ENCODE data around the gene FOXO1.

DNA sequence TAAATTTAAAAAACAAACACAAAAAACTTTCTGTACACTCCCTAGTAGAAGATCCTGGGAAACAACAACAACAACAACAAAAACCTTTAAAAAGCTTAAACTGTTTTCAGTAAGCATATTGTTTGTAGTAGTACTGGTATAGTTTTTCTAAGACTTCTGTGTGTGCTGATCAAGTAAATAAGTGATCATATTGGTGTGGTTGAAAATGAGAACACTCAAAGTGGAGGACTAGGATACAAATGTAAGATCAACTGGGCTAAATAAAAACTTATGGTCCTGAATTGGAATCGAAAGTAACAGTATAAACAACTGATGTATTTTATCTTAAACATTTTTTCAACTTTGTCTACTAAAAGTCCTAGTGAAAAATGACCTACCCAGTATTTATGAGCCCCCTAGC is 135.5 kb downstream of the FOXO1 start:
- TF ChIP-seq, protein P1, sequence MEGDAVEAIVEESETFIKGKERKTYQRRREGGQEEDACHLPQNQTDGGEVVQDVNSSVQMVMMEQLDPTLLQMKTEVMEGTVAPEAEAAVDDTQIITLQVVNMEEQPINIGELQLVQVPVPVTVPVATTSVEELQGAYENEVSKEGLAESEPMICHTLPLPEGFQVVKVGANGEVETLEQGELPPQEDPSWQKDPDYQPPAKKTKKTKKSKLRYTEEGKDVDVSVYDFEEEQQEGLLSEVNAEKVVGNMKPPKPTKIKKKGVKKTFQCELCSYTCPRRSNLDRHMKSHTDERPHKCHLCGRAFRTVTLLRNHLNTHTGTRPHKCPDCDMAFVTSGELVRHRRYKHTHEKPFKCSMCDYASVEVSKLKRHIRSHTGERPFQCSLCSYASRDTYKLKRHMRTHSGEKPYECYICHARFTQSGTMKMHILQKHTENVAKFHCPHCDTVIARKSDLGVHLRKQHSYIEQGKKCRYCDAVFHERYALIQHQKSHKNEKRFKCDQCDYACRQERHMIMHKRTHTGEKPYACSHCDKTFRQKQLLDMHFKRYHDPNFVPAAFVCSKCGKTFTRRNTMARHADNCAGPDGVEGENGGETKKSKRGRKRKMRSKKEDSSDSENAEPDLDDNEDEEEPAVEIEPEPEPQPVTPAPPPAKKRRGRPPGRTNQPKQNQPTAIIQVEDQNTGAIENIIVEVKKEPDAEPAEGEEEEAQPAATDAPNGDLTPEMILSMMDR (IDR thresholded peaks at IDR 0.05), result no peak
- no peak for TF ChIP-seq POLR2A (IDR thresholded peaks at IDR 0.05; ENCODE audit: low read depth)
- TF ChIP-seq EP300 (IDR thresholded peaks at IDR 0.05), result no peak

Data from esophagus muscularis mucosa (tissue), 4 donors.